ENCODE measurements around the gene KCNE4.

DNA sequence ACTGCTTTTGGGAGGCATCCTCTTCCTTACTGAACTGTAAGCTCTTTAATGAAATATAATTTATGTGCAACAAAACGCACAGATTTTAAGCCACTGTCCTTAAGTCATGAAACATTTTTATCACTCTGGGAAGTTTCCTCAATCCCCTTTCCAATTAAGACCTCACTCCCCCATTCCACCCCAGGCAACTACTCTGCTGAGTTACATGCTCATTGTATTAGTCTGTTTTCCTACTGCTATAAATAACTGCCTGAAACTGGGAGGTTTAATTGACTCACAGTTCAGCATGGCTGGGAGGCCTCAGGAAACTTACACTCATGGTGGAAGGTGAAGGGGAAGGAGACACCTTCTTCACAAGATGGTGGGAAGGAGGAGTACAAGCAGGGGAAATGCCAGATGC lies 46.5 kb upstream of the KCNE4 start:
- TF ChIP-seq, protein P1, sequence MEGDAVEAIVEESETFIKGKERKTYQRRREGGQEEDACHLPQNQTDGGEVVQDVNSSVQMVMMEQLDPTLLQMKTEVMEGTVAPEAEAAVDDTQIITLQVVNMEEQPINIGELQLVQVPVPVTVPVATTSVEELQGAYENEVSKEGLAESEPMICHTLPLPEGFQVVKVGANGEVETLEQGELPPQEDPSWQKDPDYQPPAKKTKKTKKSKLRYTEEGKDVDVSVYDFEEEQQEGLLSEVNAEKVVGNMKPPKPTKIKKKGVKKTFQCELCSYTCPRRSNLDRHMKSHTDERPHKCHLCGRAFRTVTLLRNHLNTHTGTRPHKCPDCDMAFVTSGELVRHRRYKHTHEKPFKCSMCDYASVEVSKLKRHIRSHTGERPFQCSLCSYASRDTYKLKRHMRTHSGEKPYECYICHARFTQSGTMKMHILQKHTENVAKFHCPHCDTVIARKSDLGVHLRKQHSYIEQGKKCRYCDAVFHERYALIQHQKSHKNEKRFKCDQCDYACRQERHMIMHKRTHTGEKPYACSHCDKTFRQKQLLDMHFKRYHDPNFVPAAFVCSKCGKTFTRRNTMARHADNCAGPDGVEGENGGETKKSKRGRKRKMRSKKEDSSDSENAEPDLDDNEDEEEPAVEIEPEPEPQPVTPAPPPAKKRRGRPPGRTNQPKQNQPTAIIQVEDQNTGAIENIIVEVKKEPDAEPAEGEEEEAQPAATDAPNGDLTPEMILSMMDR (IDR thresholded peaks at IDR 0.05), result no peak
- TF ChIP-seq POLR2A (IDR thresholded peaks at IDR 0.05), result no peak
